Sigmoid colon (tissue), 4 donors: ENCODE data around the gene PLBD1.

Source experiments
- EP300 ChIP-seq, 4 donors: sonication (generic); formaldehyde crosslinking; IDR thresholded peaks; one replicate each; pipeline ENCODE4 v1.6.1; 2017; ENCODE audit warnings: antibody characterized with exemption in 4 of 4
- POLR2AphosphoS5 ChIP-seq, 4 donors: sonication (generic); formaldehyde crosslinking; IDR thresholded peaks; one replicate each; pipeline ENCODE4 v1.6.1; 2017; ENCODE audit warnings: antibody characterized with exemption in 4 of 4
- TF ChIP-seq, protein P1 (sequence below), 4 experiments: fragments of 450-650 bp in 3 of 4; fragments of 200-600 bp in 1 of 4; IDR thresholded peaks; one replicate each; pipeline ENCODE4 v1.5.1; 2016 to 2019; ENCODE audit warnings: antibody characterized with exemption in 4 of 4, mild to moderate bottlenecking in 3 of 4, moderate library complexity in 2 of 4

DNA sequence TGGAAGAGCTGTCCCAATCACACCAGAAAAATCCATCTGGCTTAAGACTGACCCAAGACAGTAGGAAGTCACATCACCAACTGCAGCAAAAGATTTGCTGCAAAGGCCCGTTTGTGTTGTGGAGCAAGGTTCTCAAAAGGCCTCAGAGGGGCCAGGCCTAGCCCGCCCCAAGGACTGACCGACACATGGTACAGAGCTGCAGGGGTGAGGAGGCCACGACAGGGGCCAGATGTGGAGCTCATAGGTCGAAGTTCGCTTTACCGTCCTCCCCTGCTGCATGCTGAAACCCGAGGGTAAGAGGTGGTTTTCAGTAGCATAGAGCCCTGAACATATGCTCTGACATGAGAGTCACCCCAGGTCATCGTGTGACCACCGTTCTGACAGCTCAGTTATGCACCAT is 35.5 kb downstream of the PLBD1 start:
- no peak for TF ChIP-seq EP300 (IDR thresholded peaks at IDR 0.05)
- TF ChIP-seq, protein P1, sequence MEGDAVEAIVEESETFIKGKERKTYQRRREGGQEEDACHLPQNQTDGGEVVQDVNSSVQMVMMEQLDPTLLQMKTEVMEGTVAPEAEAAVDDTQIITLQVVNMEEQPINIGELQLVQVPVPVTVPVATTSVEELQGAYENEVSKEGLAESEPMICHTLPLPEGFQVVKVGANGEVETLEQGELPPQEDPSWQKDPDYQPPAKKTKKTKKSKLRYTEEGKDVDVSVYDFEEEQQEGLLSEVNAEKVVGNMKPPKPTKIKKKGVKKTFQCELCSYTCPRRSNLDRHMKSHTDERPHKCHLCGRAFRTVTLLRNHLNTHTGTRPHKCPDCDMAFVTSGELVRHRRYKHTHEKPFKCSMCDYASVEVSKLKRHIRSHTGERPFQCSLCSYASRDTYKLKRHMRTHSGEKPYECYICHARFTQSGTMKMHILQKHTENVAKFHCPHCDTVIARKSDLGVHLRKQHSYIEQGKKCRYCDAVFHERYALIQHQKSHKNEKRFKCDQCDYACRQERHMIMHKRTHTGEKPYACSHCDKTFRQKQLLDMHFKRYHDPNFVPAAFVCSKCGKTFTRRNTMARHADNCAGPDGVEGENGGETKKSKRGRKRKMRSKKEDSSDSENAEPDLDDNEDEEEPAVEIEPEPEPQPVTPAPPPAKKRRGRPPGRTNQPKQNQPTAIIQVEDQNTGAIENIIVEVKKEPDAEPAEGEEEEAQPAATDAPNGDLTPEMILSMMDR (IDR thresholded peaks at IDR 0.05), result no peak
- no peak for TF ChIP-seq POLR2AphosphoS5 (IDR thresholded peaks at IDR 0.05)
